HG03520 (cell line): Measurements from ENCODE around the gene TSPAN3.

Experiments used
- ATAC-seq: cut with Tn5 transposase; IDR thresholded peaks from one replicate; pipeline ENCODE4 v1.9.1; 2021; ENCODE audit warnings: mild to moderate bottlenecking, moderate library complexity; ENCODE audit not compliant: unreplicated experiment

TSPAN3 gene

DNA sequence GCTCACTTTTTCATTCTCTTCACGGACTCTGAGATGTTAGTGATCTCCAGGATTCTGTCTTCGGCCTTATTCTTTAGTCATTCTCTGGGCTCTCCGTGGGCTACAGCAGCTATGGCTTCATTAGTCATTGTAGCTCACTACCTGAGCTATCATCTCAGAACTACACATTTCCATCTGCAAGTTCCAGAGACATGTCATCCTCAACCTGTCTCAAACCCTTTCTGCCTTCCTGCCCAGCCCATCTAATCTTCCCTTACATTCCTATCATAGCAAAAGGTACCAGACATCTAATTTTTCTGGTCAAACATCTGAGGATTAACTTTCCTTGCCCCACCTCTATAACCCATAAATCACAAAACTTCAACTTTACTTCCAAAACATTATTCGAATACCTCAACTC, 13.2 kb downstream of the TSPAN3 start:
- ATAC-seq, result no peak

DNA sequence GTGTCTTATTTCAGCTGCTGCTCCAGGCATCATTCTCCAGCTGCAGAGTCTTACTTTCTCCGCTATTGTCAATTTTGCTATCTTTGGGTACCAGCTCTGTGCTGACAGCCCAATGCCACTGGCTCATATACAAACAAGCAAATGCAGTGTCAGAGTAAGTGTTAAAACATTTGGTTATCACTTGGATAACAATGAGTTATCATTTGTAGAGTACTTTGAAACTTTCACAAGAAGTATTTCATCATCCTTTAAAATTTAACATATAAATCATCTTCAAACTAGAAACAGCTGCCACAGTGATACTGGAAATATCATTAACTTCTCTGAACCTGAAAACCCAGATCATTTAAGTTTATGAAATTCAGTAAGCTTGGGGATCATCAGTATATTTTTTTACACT, 13.8 kb downstream of the TSPAN3 start:
- ATAC-seq, result no peak

DNA sequence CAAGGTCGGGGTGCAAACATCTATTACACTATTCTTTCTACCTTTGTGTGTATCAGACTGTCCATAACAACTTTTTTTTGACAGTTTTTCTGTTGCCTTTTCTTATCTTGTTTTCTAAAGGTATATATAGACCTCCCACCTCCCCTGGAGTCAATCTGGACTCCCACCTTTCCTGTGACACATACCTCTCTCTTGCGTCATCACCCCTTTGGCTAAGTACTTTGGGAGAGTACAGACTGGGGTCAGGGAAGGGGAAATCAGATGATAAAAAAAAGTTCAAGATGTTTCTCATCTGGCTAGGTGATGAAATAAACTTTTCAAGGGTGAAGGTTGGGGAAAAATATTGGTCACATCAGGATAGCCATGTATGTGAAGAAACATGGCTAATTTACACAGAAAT, 17.2 kb downstream of the TSPAN3 start:
- no peak for ATAC-seq

DNA sequence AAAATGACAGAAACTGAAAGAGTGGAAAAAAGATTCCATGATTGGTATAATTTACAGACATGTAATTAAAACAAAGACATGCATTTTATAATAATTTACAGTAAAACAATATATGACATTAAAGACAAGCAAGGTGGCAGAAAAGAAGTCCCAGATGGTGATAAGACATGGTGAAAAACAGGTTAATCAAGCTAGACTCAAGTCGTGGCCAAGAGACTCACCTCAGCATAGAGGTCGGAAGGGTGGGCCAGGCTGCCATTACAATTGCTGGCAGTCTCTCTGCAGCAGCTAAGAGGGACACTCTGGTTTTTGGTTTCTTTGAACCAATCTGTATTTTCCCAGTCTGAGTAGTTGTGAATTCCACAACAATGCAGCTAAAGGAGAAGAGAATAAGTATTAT, 18.4 kb downstream of the TSPAN3 start:
- ATAC-seq, result no peak

- ATAC-seq, result no peak
Observed at GRCh38 chr15:77048135-77048876, 22.6 kb downstream of the TSPAN3 start.

DNA sequence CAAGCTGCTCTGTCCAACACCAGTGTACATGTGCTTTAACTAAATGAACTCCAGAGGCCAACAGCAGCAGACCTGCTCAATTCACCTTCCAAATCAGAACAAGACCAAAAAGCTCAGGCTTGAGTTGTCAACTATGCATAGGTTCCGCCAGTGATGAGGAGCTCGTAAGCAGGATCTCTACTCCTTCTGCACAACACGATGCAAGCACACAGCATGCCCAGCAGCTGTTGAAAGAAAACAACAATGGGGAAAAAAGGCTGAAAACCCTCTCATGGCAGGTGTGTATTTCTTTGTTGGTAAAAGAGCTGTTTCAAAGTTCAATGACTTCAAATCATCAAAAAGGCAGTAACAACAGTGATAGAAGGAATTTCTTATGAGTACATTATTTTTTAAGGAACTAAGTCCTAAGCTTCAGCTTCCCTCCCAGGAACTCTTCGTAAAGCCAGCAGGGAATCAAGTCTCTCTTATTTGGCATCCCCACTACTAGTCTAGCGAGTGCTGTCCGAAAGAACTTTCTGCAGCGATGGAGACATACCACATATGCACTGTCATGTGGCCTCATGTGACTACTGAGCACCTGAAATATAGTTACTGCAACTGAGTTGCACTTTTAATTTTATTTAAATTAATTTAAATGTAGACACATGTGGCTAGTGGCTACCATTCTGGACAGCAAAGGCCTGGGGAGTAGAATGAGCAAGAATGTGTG, 24.1 kb downstream of the TSPAN3 start:
- no peak for ATAC-seq

- no peak for ATAC-seq
Observed at GRCh38 chr15:77045985-77046384, 24.9 kb downstream of the TSPAN3 start.

DNA sequence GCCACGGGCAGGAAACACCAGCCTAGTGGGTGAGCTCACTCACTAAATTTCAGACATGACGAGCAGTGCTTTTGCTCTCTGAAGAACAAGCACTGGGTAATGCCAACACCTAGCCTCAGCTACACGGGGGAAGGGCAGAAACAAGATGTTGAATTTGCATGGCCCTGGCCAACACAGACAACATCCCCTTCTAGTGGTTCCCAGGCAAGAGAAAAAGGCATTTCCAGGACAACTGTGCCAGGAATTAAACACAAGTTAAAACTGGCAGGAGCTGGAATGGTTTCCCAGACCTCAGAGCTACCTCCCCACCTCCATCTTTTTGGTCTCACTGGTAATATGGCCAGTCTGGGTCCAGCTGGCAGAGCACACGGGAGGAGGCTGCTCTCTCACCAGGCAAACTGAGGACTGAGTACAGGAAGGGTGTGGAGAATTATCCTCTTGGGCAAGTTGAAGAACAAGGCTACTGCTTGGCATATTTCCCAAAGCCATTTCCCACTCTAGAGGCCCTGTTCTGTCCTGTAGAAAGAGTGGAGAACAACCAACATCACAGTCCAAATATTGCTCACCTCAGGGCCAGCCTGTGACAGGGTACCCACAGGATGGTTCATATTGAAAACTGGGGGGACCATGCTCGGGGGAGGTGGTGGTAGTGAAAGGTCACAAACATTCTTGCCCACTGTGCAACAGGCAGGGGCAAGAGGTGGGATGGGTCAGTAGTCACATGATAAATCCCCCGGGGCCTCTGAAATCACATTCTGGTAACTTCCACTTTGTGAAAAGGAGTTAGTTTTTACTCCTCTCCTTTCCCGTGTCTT, 26.5 kb downstream of the TSPAN3 start:
- ATAC-seq, result no peak

DNA sequence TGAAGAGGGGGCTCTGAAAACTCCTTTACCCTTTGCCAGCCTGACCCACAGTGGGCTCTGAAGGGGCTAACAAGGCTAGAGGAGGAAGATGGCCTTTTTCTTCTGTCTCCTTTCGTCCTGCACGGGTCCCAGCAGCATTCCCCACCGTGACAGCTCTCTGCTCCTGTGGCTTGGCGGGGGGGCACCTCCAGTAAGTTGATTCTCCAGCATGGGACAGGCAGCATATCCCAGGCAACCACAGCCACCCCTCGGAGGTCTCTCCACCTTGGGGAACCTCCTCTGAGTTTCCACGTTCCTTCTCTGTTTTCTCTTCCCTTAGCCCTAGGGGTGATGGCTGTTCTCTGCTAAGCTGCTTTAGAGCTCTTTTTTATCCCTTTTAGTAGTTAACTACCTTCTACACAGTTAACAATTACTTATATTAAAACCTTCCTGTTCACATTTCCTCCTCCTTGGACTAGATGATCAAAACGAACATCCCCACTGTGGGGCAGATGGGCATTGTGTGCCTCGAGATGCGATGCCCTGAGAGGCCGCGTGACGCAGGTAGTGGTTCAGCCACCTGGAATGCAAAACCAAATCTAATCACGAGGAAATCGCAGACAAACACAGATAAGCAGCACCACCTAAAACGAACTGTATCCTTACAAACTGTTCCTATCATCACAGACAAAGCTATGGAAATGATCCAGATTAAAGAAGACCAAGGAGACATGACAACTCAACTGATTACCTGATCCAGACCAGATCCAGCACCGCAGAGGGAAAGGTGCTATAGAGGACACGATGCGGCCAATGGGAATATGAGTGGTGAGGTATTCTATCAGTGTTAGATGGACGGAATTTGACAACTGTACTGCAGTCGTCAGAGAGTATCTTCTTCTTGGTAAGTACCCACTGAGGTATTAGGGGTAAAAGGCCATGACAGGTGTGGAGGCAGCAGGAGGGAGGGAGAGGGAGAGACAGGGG, 27.7 kb downstream of the TSPAN3 start:
- no peak for ATAC-seq

- no peak for ATAC-seq
Observed at GRCh38 chr15:77042245-77042919, 28.5 kb downstream of the TSPAN3 start.

GRCh38 chr15:77040673-77041072, 30.2 kb downstream of the TSPAN3 start:
- no peak for ATAC-seq

DNA sequence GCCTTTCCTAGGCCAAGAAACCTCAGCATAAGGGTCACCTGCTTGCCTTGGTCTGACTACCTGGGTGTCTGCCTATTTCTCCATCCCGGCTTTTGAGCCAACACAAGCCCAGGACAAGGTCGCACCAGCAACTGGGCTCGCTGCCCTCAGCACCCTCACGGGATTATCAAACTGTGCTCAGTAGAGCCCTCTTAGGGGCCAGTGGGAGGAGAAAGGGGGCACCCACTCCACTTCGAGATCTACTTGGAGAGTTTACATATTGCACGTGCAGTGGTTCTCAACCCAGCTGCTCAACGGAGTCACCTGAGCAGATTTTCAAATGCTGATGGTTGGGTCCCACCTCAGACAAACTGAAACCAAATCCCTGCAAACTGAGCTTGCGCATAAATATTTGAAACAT, 31.1 kb downstream of the TSPAN3 start:
- ATAC-seq, result no peak

- ATAC-seq, result no peak
Observed at GRCh38 chr15:77039217-77039533, 31.7 kb downstream of the TSPAN3 start.

DNA sequence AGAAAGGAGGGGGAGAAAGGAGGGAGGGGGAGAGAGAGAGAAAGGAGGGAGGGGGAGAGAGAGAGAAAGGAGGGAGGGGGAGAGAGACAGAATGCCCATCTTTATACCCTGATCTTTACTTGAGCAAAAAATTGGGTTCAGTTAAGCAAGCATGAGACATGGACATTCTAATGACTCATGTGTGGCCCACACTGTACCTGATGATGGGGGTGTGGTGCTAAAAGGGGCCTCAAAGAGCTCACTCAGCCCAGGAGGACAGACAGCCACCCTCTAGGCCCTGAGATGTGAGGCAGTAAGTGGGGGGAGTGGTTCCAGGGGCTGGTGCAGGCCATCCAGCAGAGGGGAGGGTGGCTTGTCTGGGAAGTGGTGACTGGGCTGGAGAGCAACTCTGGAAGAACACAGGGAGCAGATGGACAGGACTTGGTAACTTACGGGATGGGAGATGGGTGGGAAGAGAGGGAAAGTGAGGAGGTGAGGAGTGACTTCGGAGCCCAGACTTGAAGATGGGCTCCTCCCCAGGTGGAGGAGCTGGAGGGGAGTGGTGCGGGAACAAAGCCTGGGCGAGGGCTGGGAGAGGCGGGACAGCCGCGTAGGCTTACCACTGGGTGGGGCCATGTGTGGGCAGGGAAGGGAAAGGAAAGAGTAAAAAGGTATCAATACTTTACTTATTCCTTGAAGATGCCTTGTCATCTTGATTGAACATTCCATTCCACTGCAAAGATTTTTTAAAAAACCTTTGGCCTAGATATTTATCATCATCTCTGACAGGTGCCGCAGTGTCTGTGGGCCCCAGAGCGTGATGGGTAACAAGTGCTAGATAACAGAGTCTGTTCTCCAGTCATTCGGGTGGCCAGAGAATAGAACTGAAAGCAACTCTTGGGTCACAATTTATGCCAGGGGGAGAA, 32.3 kb downstream of the TSPAN3 start:
- no peak for ATAC-seq

- ATAC-seq, result no peak
Observed at GRCh38 chr15:77037388-77038209, 33.3 kb downstream of the TSPAN3 start.

DNA sequence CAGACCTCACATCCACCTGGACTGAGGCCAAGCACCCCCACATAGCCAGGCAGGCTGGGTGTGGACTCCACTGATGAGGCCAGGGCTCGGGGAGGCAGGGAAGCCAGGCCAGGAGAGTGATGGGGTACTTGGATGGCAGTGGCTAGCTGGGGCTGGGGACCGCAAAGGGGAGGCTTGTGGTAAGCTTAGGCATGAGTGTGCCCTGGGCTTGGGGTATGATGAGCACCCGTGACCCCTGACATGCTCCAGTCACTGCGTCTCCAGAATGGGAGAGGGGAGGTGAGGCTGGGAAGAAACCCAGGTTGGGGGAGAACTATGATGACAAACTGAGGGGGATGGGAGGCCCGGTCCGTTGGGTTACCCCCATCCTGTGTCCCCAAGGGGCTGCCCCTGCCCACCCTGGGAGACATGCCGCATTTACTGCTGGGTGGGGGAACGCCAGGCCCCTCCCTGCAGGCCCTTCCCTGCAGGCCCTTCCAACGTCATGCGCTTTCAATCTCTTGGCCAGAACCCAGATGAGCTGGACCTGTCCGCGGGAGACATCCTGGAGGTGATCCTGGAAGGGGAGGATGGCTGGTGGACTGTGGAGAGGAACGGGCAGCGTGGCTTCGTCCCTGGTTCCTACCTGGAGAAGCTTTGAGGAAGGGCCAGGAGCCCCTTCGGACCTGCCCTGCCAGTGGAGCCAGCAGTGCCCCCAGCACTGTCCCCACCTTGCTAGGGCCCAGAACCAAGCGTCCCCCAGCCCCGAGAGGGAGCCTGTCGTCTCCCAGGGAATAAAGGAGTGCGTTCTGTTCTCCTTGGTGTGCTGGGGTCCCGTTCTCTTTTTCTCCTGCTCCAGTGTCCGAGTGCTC, 34.1 kb downstream of the TSPAN3 start:
- ATAC-seq, result no peak

GRCh38 chr15:77035999-77036471, 34.9 kb downstream of the TSPAN3 start:
- ATAC-seq, result no peak
